Panc1 (cell line): ENCODE results near the gene ADAMTS10. TPM values are rescaled to one million over a fixed set of nuclear protein-coding genes. Genes with fewer than 3 reads are reported as not detected.

Source experiments
- ATAC-seq: fragments of 200-7000 bp; cut with Tn5 transposase; 2 replicates; pipeline ENCODE4 v1.9.1; 2020; ENCODE audit warnings: mild to moderate bottlenecking, moderate library complexity
- BruUV-seq: library from RNA; stranded (reverse); fragments of 400-500 nt; replicated peaks from 2 replicates; lab custom pipeline; 2021; lab: Mats Ljungman, UMichigan
- CTCF ChIA-PET: fragments of 300-600 bp; sonication (Branson Sonifier 250); formaldehyde crosslinking; loops from one replicate; lab custom pipeline; 2022; ENCODE audit warnings: antibody characterized with exemption; lab: Charles Lee
- POLR2A ChIA-PET: fragments of 300-600 bp; sonication (Branson Sonifier 250); formaldehyde crosslinking; loops from one replicate; lab custom pipeline; 2022; ENCODE audit warnings: antibody characterized with exemption; lab: Charles Lee
- DNase-seq: peaks from one replicate; pipeline ENCODE4 v3.0.0-alpha.2; 2010; ENCODE audit warnings: low read depth, low spot score
- H3K27ac ChIP-seq: 2 replicates; pipeline ENCODE4 v1.5.1; 2011; ENCODE audit warnings: mild to moderate bottlenecking, low read length, inconsistent platforms
- H3K27me3 ChIP-seq: fragments of 200-500 bp; sonication (Bioruptor generic); 2 replicates; pipeline ENCODE4 v1.6.0; 2014; ENCODE audit warnings: low read length, inconsistent platforms; ENCODE audit not compliant: control insufficient read depth, insufficient read depth
- H3K36me3 ChIP-seq: fragments of 200-500 bp; sonication (Bioruptor generic); 2 replicates; pipeline ENCODE4 v1.5.1; 2014; ENCODE audit warnings: inconsistent platforms, mild to moderate bottlenecking, low read length, moderate library complexity; ENCODE audit not compliant: control insufficient read depth, insufficient read depth
- H3K4me1 ChIP-seq: 2 replicates; pipeline ENCODE4 v1.5.1; 2011; ENCODE audit warnings: inconsistent platforms, mild to moderate bottlenecking, low read length, moderate library complexity; ENCODE audit not compliant: control insufficient read depth, insufficient read depth
- H3K4me3 ChIP-seq, 2 experiments: 2 replicates each; pipeline ENCODE4 v1.5.1; 2011 to 2012; ENCODE audit warnings: low read depth in 2 of 2, low read length in 2 of 2, mild to moderate bottlenecking in 2 of 2, inconsistent platforms in 1 of 2, moderate library complexity in 1 of 2
- H3K9me3 ChIP-seq: fragments of 200-500 bp; sonication (Bioruptor generic); 2 replicates; pipeline ENCODE4 v1.5.1; 2014; ENCODE audit warnings: low read depth, mild to moderate bottlenecking, inconsistent platforms, low read length, moderate library complexity; ENCODE audit not compliant: control insufficient read depth, insufficient read depth
- POLR2AphosphoS5 ChIP-seq: IDR thresholded peaks from 2 replicates; pipeline ENCODE4 v1.6.1; 2012; ENCODE audit warnings: mild to moderate bottlenecking, low read depth, low read length, moderate library complexity
- SIN3A ChIP-seq: IDR thresholded peaks from 2 replicates; pipeline ENCODE4 v1.6.1; 2012; ENCODE audit warnings: low read depth, mild to moderate bottlenecking, low read length, moderate library complexity, borderline replicate concordance; ENCODE audit not compliant: insufficient read depth
- TCF7L2 ChIP-seq: IDR thresholded peaks from 2 replicates; pipeline ENCODE4 v1.6.1; 2011; ENCODE audit warnings: mild to moderate bottlenecking, low read depth, low read length, inconsistent platforms
- in situ Hi-C: cut with HindIII; loops from 2 replicates; pipeline ENCODE4 v1.10.0; 2016; ENCODE audit warnings: low sequenced_read_pairs, low pct_unique_long_range_greater_than_20kb
- intact Hi-C: fragments of 100-400 bp; cut with micrococcal nuclease; formaldehyde crosslinking; loops from one replicate; pipeline ENCODE4 v1.10.0; 2022; ENCODE audit not compliant: unreplicated experiment
- total RNA-seq: library from RNA; stranded (reverse); gene quantifications from one replicate; pipeline ENCODE4 v1.2.1, GENCODE V29; 2021; ENCODE audit not compliant: unreplicated experiment
- TF ChIP-seq, protein P1 (sequence below): fragments of 450-650 bp; IDR thresholded peaks from 2 replicates; pipeline ENCODE4 v1.5.1; 2017; ENCODE audit warnings: mild to moderate bottlenecking
- TF ChIP-seq, protein P2 (sequence below), 2 experiments: IDR thresholded peaks; 2 replicates each; pipeline ENCODE4 v1.6.1; 2011 to 2012; ENCODE audit warnings: low read depth in 2 of 2, control low read depth in 1 of 2, low read length in 1 of 2, mild to moderate bottlenecking in 1 of 2, moderate library complexity in 1 of 2; ENCODE audit not compliant: insufficient read depth in 1 of 2

Gene ADAMTS10
- total RNA-seq, 1 experiment from 2014 or later, result 10.0 TPM

DNA sequence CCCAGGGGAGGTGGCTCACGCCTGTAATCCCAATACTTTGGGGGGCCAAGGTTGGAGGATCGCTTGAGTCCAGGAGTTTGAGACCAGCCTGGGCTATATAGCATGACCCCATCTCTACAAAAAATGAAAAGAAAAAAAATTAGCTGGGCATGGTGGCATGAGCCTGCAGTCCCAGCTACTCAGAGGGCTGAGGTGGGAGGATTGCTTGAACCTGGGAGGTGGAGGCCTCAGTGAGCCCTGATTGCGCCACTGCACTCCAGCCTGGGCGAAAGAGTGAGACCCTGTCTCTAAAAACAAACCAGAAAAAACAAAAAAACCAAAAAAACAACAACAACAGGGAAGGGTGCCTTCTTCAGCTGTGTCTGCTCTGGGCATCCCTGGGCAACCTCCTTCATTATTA lies 32.8 kb downstream of the ADAMTS10 start:
- DNase-seq (no peak), ATAC-seq (no peak)
- TF ChIP-seq POLR2AphosphoS5 (no peak), SIN3A (no peak), TCF7L2 (no peak)
- TF ChIP-seq, protein P1, sequence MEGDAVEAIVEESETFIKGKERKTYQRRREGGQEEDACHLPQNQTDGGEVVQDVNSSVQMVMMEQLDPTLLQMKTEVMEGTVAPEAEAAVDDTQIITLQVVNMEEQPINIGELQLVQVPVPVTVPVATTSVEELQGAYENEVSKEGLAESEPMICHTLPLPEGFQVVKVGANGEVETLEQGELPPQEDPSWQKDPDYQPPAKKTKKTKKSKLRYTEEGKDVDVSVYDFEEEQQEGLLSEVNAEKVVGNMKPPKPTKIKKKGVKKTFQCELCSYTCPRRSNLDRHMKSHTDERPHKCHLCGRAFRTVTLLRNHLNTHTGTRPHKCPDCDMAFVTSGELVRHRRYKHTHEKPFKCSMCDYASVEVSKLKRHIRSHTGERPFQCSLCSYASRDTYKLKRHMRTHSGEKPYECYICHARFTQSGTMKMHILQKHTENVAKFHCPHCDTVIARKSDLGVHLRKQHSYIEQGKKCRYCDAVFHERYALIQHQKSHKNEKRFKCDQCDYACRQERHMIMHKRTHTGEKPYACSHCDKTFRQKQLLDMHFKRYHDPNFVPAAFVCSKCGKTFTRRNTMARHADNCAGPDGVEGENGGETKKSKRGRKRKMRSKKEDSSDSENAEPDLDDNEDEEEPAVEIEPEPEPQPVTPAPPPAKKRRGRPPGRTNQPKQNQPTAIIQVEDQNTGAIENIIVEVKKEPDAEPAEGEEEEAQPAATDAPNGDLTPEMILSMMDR, result no peak
- TF ChIP-seq, protein P2, sequence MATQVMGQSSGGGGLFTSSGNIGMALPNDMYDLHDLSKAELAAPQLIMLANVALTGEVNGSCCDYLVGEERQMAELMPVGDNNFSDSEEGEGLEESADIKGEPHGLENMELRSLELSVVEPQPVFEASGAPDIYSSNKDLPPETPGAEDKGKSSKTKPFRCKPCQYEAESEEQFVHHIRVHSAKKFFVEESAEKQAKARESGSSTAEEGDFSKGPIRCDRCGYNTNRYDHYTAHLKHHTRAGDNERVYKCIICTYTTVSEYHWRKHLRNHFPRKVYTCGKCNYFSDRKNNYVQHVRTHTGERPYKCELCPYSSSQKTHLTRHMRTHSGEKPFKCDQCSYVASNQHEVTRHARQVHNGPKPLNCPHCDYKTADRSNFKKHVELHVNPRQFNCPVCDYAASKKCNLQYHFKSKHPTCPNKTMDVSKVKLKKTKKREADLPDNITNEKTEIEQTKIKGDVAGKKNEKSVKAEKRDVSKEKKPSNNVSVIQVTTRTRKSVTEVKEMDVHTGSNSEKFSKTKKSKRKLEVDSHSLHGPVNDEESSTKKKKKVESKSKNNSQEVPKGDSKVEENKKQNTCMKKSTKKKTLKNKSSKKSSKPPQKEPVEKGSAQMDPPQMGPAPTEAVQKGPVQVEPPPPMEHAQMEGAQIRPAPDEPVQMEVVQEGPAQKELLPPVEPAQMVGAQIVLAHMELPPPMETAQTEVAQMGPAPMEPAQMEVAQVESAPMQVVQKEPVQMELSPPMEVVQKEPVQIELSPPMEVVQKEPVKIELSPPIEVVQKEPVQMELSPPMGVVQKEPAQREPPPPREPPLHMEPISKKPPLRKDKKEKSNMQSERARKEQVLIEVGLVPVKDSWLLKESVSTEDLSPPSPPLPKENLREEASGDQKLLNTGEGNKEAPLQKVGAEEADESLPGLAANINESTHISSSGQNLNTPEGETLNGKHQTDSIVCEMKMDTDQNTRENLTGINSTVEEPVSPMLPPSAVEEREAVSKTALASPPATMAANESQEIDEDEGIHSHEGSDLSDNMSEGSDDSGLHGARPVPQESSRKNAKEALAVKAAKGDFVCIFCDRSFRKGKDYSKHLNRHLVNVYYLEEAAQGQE (IDR thresholded peaks at IDR 0.05; ENCODE audit: insufficient read depth in 1 of 2, low read depth in 2 of 2, low read length in 1 of 2), result no peak
- POLR2A ChIA-PET, result interaction anchor here (0.7 kb wide), 1 partner anchor 25 kb away, joined by 3 read pairs; no protein-coding TSS in a partner anchor
- Histone ChIP-seq H3K4me3 (no peak overlapping the region), H3K4me1 (no peaks in the 10 kb centered on the region), H3K36me3 (no peaks in the 10 kb centered on the region), H3K27me3 (no peaks in the 10 kb centered on the region), H3K27ac (no peak overlapping the region), H3K9me3 (no peaks in the 10 kb centered on the region)
- intact Hi-C loops (no loop called here), in situ Hi-C loops (no loop called here)
- no TSS peak for BruUV-seq
- CTCF ChIA-PET, result interaction anchor here (0.6 to 2.0 kb wide), 2 partner anchors 30 to 64 kb away, joined by 5 to 7 read pairs; partner anchors contain the start of gene ZNF414

DNA sequence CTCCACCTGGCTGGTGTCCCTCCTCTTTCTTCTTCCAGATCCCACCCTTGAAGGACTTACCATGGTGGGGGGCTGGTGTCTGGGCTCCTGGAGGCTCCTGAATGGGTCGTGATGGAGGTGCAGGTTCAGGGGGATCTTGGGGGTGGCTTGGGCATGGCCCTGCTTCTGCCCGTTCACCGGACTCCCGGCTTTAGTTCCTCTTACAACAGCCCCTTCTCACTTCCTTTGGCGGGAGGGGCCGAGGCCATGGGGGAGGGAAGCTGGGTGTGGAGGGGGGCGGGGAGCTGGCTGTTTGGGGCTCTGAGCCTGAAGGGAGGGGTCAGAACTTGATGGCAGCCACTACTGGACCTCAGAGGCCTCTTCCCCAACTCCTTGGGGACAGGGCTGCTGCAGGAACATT lies 33.3 kb downstream of the ADAMTS10 start, which contains the start of gene MYO1F:
Gene MYO1F (minus strand): TSS at position 196 of the 400 bp plus-strand sequence. CDS start 133 bp downstream, at position 63.
- Histone ChIP-seq H3K4me3 (no peak within 1 kb of the TSS), H3K4me1 (no peaks in the 10 kb centered on the region), H3K36me3 (no peaks in the 10 kb centered on the region), H3K27ac (no peak within 1 kb of the TSS), H3K9me3 (no peaks in the 10 kb centered on the region), H3K27me3 (no peaks in the 10 kb centered on the region)
- in situ Hi-C loops, result no loop called here
- CTCF ChIA-PET, result interaction anchor here (2.0 kb wide), 1 partner anchor 64 kb away, joined by 5 read pairs; the partner anchor contains the start of gene ZNF414
- intact Hi-C loops, result no loop called here
- BruUV-seq, result no TSS peak
- ATAC-seq (no peak), DNase-seq (no peak)
- no peak for TF ChIP-seq POLR2AphosphoS5
- POLR2A ChIA-PET, result interaction anchor here (0.6 to 0.7 kb wide), 2 partner anchors 24 to 213 kb away, joined by 3 to 5 read pairs; partner anchors contain the start of gene ANGPTL4

DNA sequence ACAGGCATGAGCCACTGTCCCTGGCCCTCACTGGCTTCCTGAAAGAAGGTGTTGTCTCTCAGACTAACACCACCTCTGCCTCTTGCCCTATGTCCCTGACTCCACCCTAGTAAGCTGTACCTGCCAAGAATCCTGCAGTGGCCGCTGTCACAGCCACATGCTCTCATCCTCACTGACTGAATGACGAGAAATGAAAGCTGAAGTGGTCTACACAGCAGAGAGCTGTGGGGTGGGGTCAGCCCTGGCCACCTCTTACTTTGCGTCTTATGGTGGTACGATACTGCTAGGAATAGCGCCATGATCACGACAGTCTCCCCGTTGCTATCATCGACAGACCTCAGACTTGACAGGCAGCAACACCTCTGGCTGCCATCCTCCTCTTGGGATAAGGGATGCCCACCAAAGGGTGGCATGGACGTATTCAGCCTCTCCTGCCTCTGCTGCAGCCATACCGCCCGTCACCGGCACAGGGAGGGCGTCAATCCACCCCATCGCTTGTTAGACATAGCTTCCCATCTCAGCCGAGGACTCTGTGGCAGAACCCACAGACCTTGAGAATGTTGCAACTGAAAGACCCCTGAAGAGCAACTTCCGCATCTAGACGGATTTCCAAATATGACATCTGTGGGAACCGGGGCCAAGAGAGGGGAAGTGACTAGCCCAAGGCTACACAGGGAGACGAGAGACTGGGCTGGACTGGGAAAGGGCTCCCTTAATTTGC lies 34.1 kb downstream of the ADAMTS10 start:
- POLR2A ChIA-PET, result no interaction called here
- intact Hi-C loops (no loop called here), in situ Hi-C loops (no loop called here)
- no peaks in the 10 kb centered on the region for H3K4me1 ChIP-seq
- H3K4me3 ChIP-seq, result no peak overlapping the region
- BruUV-seq, result no TSS peak
- no peak for ATAC-seq
- H3K9me3 ChIP-seq, result no peaks in the 10 kb centered on the region
- H3K27me3 ChIP-seq, result no peaks in the 10 kb centered on the region
- CTCF ChIA-PET, result interaction anchor here (0.9 kb wide), 1 partner anchor 120 kb away, joined by 3 read pairs; no protein-coding TSS in a partner anchor
- H3K36me3 ChIP-seq, result no peaks in the 10 kb centered on the region
- DNase-seq, result no peak
- H3K27ac ChIP-seq, result no peak overlapping the region
- TF ChIP-seq, protein P1, result no peak
- TF ChIP-seq SIN3A (no peak), POLR2AphosphoS5 (no peak), TCF7L2 (no peak)
- TF ChIP-seq, protein P2 (IDR thresholded peaks at IDR 0.05; ENCODE audit: insufficient read depth in 1 of 2, low read depth in 2 of 2, low read length in 1 of 2), result no peak
